Activated CD8-positive, alpha-beta memory T cell treated with anti-CD3 and anti-CD28 coated beads for 36 hours (primary cell): ENCODE measurements around the gene SCN9A. TPM values are rescaled to one million over a fixed set of nuclear protein-coding genes. Genes with fewer than 3 reads are reported as not detected.
"Not testable (repeated sequence)": the region's sequence is repeated elsewhere in the genome, so short reads cannot be mapped to it uniquely, and the experiment has no call there.

Source experiments
- CTCF ChIA-PET: fragments of 350-600 bp; sonication (Branson Sonifier 250); formaldehyde crosslinking; loops from one replicate; lab custom pipeline; 2021; ENCODE audit warnings: antibody characterized with exemption; lab: Charles Lee
- POLR2A ChIA-PET: fragments of 350-600 bp; sonication (Branson Sonifier 250); formaldehyde crosslinking; loops from one replicate; lab custom pipeline; 2021; ENCODE audit warnings: antibody characterized with exemption; lab: Charles Lee
- total RNA-seq, 2 experiments: library from RNA; stranded (reverse); gene quantifications; one replicate each; pipeline ENCODE4 v1.2.3, GENCODE V29; 2021

SCN9A gene
- total RNA-seq, 2 experiments from 2014 or later: not detected

- POLR2A ChIA-PET: no interaction called here
- CTCF ChIA-PET: no interaction called here
Observed at GRCh38 chr2:166376873-166377272, 1.1 kb upstream of the SCN9A start.

- ChIA-PET CTCF (no interaction called here), POLR2A (no interaction called here)
Observed at GRCh38 chr2:166376488-166376828, 714 bp upstream of the SCN9A start.

GRCh38 chr2:166375195-166375735, 479 bp downstream of the SCN9A start:
- ChIA-PET POLR2A (no interaction called here), CTCF (no interaction called here)

GRCh38 chr2:166373951-166374350, 1.8 kb downstream of the SCN9A start:
- CTCF ChIA-PET: no interaction called here

GRCh38 chr2:166373539-166373938, 2.2 kb downstream of the SCN9A start:
- ChIA-PET CTCF (no interaction called here), POLR2A (no interaction called here)

More at GRCh38 chr2:166373951-166374350, 1.8 kb downstream of the SCN9A start:
- POLR2A ChIA-PET: no interaction called here

GRCh38 chr2:166373105-166373504, 2.6 kb downstream of the SCN9A start:
- ChIA-PET CTCF (no interaction called here), POLR2A (no interaction called here)

- ChIA-PET CTCF (no interaction called here), POLR2A (no interaction called here)
Observed at GRCh38 chr2:166372046-166372445, 3.7 kb downstream of the SCN9A start.

GRCh38 chr2:166365803-166366420, 9.8 kb downstream of the SCN9A start:
- ChIA-PET CTCF (no interaction called here), POLR2A (no interaction called here)

- ChIA-PET CTCF (no interaction called here), POLR2A (no interaction called here)
Observed at GRCh38 chr2:166365239-166365638, 10.5 kb downstream of the SCN9A start.

- ChIA-PET CTCF (no interaction called here), POLR2A (no interaction called here)
Observed at GRCh38 chr2:166364476-166365161, 11.1 kb downstream of the SCN9A start.

GRCh38 chr2:166361351-166362153, 14.2 kb downstream of the SCN9A start:
- POLR2A ChIA-PET: no interaction called here
- CTCF ChIA-PET: no interaction called here

- ChIA-PET CTCF (no interaction called here), POLR2A (no interaction called here)
Observed at GRCh38 chr2:166360906-166361305, 14.8 kb downstream of the SCN9A start.

- ChIA-PET CTCF (no interaction called here), POLR2A (no interaction called here)
Observed at GRCh38 chr2:166360426-166360825, 15.3 kb downstream of the SCN9A start.

GRCh38 chr2:166357950-166358321, 17.8 kb downstream of the SCN9A start:
- CTCF ChIA-PET, POLR2A ChIA-PET: not testable (repeated sequence)

- CTCF ChIA-PET: no interaction called here
- POLR2A ChIA-PET: no interaction called here
Observed at GRCh38 chr2:166357068-166357949, 18.4 kb downstream of the SCN9A start.

GRCh38 chr2:166351319-166351718, 24.4 kb downstream of the SCN9A start:
- ChIA-PET CTCF (no interaction called here), POLR2A (no interaction called here)

GRCh38 chr2:166350525-166350924, 25.2 kb downstream of the SCN9A start:
- POLR2A ChIA-PET: no interaction called here

GRCh38 chr2:166344286-166345113, 31.2 kb downstream of the SCN9A start:
- POLR2A ChIA-PET: no interaction called here
- CTCF ChIA-PET: no interaction called here

More at GRCh38 chr2:166350525-166350924, 25.2 kb downstream of the SCN9A start:
- CTCF ChIA-PET: no interaction called here

GRCh38 chr2:166343467-166343866, 32.3 kb downstream of the SCN9A start:
- CTCF ChIA-PET: no interaction called here
- POLR2A ChIA-PET: no interaction called here
